ENCODE measurements around the gene METTL25. TPM values are rescaled to one million over a fixed set of nuclear protein-coding genes. Genes with fewer than 3 reads are reported as not detected.

METTL25 gene
- total RNA-seq, 1 experiment from 2014 or later: 6.3 TPM

DNA sequence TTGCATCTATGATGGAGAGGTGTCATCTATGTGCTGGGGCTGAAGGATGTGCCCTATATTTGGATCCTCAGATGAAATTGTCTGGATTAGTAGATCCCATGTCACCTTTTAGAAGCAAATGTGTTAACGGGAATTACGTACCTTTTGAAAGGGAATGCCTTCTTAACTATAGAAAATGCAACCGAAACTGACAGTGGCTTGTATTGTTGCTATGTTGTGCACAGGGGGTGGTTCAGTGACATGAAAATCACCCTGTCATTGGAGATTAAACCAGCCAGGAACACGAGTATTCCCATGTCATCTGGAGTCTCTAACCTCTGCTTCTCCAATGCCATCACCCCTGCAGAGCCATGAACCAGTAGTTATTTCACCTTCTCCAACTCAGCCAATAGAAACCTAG is 110.2 kb downstream of the METTL25 start:
- CTCF ChIA-PET: no interaction called here
- Mint-ChIP-seq H3K27ac (no peak overlapping the region), H3K9me3 (peaks cover 4% of the 10 kb centered on the region; the same call in 1 of the 2 replicates), H3K4me3 (no peak overlapping the region), H3K4me1 (no peaks in the 10 kb centered on the region), H3K36me3 (0 out of 2 replicates have a peak, but pooled peaks cover 3% of the 10 kb centered on the region), H3K27me3 (ENCODE audit: low read depth) (no peaks in the 10 kb centered on the region)
- no peak for TF ChIP-seq MXD4 (CRISPR knock-in tag; IDR thresholded peaks at IDR 0.05; ENCODE audit: borderline replicate concordance)
- TF ChIP-seq, protein P1, sequence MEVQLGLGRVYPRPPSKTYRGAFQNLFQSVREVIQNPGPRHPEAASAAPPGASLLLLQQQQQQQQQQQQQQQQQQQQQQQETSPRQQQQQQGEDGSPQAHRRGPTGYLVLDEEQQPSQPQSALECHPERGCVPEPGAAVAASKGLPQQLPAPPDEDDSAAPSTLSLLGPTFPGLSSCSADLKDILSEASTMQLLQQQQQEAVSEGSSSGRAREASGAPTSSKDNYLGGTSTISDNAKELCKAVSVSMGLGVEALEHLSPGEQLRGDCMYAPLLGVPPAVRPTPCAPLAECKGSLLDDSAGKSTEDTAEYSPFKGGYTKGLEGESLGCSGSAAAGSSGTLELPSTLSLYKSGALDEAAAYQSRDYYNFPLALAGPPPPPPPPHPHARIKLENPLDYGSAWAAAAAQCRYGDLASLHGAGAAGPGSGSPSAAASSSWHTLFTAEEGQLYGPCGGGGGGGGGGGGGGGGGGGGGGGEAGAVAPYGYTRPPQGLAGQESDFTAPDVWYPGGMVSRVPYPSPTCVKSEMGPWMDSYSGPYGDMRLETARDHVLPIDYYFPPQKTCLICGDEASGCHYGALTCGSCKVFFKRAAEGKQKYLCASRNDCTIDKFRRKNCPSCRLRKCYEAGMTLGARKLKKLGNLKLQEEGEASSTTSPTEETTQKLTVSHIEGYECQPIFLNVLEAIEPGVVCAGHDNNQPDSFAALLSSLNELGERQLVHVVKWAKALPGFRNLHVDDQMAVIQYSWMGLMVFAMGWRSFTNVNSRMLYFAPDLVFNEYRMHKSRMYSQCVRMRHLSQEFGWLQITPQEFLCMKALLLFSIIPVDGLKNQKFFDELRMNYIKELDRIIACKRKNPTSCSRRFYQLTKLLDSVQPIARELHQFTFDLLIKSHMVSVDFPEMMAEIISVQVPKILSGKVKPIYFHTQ (CRISPR knock-in tag; IDR thresholded peaks at IDR 0.05): no peak
- TF ChIP-seq, protein P2, sequence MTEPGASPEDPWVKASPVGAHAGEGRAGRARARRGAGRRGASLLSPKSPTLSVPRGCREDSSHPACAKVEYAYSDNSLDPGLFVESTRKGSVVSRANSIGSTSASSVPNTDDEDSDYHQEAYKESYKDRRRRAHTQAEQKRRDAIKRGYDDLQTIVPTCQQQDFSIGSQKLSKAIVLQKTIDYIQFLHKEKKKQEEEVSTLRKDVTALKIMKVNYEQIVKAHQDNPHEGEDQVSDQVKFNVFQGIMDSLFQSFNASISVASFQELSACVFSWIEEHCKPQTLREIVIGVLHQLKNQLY (CRISPR knock-in tag; IDR thresholded peaks at IDR 0.05): no peak
- no peak for TF ChIP-seq NFATC4 (CRISPR knock-in tag; IDR thresholded peaks at IDR 0.05)
- TF ChIP-seq FOXJ3 (CRISPR knock-in tag; IDR thresholded peaks at IDR 0.05; ENCODE audit: borderline replicate concordance): no peak
- TF ChIP-seq, protein P3, sequence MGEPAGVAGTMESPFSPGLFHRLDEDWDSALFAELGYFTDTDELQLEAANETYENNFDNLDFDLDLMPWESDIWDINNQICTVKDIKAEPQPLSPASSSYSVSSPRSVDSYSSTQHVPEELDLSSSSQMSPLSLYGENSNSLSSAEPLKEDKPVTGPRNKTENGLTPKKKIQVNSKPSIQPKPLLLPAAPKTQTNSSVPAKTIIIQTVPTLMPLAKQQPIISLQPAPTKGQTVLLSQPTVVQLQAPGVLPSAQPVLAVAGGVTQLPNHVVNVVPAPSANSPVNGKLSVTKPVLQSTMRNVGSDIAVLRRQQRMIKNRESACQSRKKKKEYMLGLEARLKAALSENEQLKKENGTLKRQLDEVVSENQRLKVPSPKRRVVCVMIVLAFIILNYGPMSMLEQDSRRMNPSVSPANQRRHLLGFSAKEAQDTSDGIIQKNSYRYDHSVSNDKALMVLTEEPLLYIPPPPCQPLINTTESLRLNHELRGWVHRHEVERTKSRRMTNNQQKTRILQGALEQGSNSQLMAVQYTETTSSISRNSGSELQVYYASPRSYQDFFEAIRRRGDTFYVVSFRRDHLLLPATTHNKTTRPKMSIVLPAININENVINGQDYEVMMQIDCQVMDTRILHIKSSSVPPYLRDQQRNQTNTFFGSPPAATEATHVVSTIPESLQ (CRISPR knock-in tag; IDR thresholded peaks at IDR 0.05): no peak
- TF ChIP-seq, protein P4, sequence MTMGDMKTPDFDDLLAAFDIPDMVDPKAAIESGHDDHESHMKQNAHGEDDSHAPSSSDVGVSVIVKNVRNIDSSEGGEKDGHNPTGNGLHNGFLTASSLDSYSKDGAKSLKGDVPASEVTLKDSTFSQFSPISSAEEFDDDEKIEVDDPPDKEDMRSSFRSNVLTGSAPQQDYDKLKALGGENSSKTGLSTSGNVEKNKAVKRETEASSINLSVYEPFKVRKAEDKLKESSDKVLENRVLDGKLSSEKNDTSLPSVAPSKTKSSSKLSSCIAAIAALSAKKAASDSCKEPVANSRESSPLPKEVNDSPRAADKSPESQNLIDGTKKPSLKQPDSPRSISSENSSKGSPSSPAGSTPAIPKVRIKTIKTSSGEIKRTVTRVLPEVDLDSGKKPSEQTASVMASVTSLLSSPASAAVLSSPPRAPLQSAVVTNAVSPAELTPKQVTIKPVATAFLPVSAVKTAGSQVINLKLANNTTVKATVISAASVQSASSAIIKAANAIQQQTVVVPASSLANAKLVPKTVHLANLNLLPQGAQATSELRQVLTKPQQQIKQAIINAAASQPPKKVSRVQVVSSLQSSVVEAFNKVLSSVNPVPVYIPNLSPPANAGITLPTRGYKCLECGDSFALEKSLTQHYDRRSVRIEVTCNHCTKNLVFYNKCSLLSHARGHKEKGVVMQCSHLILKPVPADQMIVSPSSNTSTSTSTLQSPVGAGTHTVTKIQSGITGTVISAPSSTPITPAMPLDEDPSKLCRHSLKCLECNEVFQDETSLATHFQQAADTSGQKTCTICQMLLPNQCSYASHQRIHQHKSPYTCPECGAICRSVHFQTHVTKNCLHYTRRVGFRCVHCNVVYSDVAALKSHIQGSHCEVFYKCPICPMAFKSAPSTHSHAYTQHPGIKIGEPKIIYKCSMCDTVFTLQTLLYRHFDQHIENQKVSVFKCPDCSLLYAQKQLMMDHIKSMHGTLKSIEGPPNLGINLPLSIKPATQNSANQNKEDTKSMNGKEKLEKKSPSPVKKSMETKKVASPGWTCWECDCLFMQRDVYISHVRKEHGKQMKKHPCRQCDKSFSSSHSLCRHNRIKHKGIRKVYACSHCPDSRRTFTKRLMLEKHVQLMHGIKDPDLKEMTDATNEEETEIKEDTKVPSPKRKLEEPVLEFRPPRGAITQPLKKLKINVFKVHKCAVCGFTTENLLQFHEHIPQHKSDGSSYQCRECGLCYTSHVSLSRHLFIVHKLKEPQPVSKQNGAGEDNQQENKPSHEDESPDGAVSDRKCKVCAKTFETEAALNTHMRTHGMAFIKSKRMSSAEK (CRISPR knock-in tag; IDR thresholded peaks at IDR 0.05; ENCODE audit: borderline replicate concordance): no peak
- TF ChIP-seq, protein P5, sequence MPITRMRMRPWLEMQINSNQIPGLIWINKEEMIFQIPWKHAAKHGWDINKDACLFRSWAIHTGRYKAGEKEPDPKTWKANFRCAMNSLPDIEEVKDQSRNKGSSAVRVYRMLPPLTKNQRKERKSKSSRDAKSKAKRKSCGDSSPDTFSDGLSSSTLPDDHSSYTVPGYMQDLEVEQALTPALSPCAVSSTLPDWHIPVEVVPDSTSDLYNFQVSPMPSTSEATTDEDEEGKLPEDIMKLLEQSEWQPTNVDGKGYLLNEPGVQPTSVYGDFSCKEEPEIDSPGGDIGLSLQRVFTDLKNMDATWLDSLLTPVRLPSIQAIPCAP (CRISPR knock-in tag; IDR thresholded peaks at IDR 0.05): no peak
- TF ChIP-seq EMX1 (CRISPR knock-in tag; IDR thresholded peaks at IDR 0.05): no peak
- TF ChIP-seq, protein P6, sequence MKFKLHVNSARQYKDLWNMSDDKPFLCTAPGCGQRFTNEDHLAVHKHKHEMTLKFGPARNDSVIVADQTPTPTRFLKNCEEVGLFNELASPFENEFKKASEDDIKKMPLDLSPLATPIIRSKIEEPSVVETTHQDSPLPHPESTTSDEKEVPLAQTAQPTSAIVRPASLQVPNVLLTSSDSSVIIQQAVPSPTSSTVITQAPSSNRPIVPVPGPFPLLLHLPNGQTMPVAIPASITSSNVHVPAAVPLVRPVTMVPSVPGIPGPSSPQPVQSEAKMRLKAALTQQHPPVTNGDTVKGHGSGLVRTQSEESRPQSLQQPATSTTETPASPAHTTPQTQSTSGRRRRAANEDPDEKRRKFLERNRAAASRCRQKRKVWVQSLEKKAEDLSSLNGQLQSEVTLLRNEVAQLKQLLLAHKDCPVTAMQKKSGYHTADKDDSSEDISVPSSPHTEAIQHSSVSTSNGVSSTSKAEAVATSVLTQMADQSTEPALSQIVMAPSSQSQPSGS (CRISPR knock-in tag; IDR thresholded peaks at IDR 0.05; ENCODE audit: borderline replicate concordance, low read depth): no peak
- no peak for TF ChIP-seq ZNF232 (CRISPR knock-in tag; IDR thresholded peaks at IDR 0.05)
- no peak for TF ChIP-seq SMAD3 (CRISPR knock-in tag; IDR thresholded peaks at IDR 0.05; ENCODE audit: borderline replicate concordance)
- no peak for TF ChIP-seq CREM (CRISPR knock-in tag; IDR thresholded peaks at IDR 0.05)
- TF ChIP-seq, protein P7, sequence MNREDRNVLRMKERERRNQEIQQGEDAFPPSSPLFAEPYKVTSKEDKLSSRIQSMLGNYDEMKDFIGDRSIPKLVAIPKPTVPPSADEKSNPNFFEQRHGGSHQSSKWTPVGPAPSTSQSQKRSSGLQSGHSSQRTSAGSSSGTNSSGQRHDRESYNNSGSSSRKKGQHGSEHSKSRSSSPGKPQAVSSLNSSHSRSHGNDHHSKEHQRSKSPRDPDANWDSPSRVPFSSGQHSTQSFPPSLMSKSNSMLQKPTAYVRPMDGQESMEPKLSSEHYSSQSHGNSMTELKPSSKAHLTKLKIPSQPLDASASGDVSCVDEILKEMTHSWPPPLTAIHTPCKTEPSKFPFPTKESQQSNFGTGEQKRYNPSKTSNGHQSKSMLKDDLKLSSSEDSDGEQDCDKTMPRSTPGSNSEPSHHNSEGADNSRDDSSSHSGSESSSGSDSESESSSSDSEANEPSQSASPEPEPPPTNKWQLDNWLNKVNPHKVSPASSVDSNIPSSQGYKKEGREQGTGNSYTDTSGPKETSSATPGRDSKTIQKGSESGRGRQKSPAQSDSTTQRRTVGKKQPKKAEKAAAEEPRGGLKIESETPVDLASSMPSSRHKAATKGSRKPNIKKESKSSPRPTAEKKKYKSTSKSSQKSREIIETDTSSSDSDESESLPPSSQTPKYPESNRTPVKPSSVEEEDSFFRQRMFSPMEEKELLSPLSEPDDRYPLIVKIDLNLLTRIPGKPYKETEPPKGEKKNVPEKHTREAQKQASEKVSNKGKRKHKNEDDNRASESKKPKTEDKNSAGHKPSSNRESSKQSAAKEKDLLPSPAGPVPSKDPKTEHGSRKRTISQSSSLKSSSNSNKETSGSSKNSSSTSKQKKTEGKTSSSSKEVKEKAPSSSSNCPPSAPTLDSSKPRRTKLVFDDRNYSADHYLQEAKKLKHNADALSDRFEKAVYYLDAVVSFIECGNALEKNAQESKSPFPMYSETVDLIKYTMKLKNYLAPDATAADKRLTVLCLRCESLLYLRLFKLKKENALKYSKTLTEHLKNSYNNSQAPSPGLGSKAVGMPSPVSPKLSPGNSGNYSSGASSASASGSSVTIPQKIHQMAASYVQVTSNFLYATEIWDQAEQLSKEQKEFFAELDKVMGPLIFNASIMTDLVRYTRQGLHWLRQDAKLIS (CRISPR knock-in tag; IDR thresholded peaks at IDR 0.05; ENCODE audit: borderline replicate concordance): no peak
- DNase-seq (ENCODE audit: low spot score): no peak
- POLR2A ChIA-PET: no interaction called here
- no peak for ATAC-seq

Measured in WTC11 (cell line).